GM23338 (cell line): ENCODE results near the gene FOXN1.

Source experiments
- CREB1 ChIP-seq: fragments of 250-450 bp; sonication (Bioruptor Pico); IDR thresholded peaks from 2 replicates; pipeline ENCODE4 v1.5.0; 2020; ENCODE audit warnings: low read depth, mild to moderate bottlenecking, moderate library complexity
- CTCF ChIP-seq, 2 experiments: fragments of 200-600 bp in 1 of 2; sonication (generic) in 1 of 2; conservative IDR thresholded peaks; 2 replicates each; pipeline versions ENCODE4 v1.5.1 to v1.6.1; 2016 to 2017; ENCODE audit warnings: antibody characterized with exemption in 2 of 2, low read depth in 2 of 2, mild to moderate bottlenecking in 2 of 2, moderate library complexity in 1 of 2
- ETS1 ChIP-seq: IDR thresholded peaks from 2 replicates; pipeline ENCODE4 v1.6.1; 2016; ENCODE audit warnings: antibody characterized with exemption
- EZH2 ChIP-seq: fragments of 200-600 bp; sonication (generic); IDR thresholded peaks from one replicate; pipeline ENCODE4 v1.8.0; 2017; ENCODE audit warnings: antibody characterized with exemption, mild to moderate bottlenecking, low read depth; ENCODE audit not compliant: unreplicated experiment
- EZH2phosphoT487 ChIP-seq: fragments of 200-600 bp; sonication (generic); IDR thresholded peaks from one replicate; pipeline ENCODE4 v1.8.1; 2018; ENCODE audit warnings: antibody characterized with exemption; ENCODE audit not compliant: unreplicated experiment
- JUNB ChIP-seq: IDR thresholded peaks from one replicate; pipeline ENCODE4 v1.6.1; 2016; ENCODE audit warnings: antibody characterized with exemption; ENCODE audit not compliant: unreplicated experiment
- NANOG ChIP-seq: IDR thresholded peaks from 2 replicates; pipeline ENCODE4 v1.6.1; 2016; ENCODE audit warnings: antibody characterized with exemption, borderline replicate concordance
- POLR2AphosphoS5 ChIP-seq: IDR thresholded peaks from 2 replicates; pipeline ENCODE4 v1.6.1; 2016; ENCODE audit warnings: antibody characterized with exemption, low read depth
- REST ChIP-seq: IDR thresholded peaks from one replicate; pipeline ENCODE4 v1.6.1; 2018; ENCODE audit warnings: antibody characterized with exemption; ENCODE audit not compliant: unreplicated experiment
- ZNF331 ChIP-seq: fragments of 250-450 bp; sonication (Bioruptor Pico); IDR thresholded peaks from 2 replicates; pipeline ENCODE4 v1.5.0; 2020; ENCODE audit warnings: low read depth, mild to moderate bottlenecking, moderate library complexity

DNA sequence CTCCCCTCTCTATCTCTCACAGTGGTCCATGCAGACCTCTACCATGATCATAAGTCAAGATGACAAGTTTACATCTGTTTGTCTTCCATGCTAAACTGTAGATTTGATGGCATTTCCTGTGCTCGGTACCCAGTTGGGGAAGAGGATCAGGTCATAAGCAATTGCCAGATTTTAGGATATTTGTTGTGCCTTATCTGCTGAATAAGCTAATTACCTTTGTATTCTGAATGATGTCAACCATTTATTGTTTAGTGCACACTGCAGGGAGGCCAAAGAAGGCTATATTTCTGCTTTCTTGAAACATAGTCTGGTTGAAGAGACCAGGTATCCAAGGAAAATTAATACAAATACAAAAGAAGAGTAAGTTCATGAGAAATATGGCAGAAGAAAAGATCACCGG lies 76.4 kb downstream of the FOXN1 start:
- TF ChIP-seq CTCF (conservative IDR thresholded peaks at IDR 0.05; ENCODE audit: low read depth in 2 of 2) (no peak), POLR2AphosphoS5 (no peak), EZH2 (no peak), ETS1 (no peak), EZH2phosphoT487 (no peak), NANOG (no peak), ZNF331 (CRISPR knock-in tag) (no peak), CREB1 (CRISPR knock-in tag) (no peak), JUNB (no peak), REST (no peak)
